Kidney glomerular epithelial cell (primary cell): Measurements from ENCODE around the gene ANXA5.

Experiments used
- DNase-seq: peaks from one replicate; lab custom pipeline; 2025; lab: John Stamatoyannopoulos, UW

The ANXA5 gene

GRCh38 chr4:121712001-121712651 lies 15.3 kb upstream of the ANXA5 start:
- no peak for DNase-seq

- DNase-seq = peak; percentile 89
Measured at GRCh38 chr4:121711263-121712000, 14.7 kb upstream of the ANXA5 start.

- DNase-seq = no peak
Measured at GRCh38 chr4:121709766-121710405, 13.1 kb upstream of the ANXA5 start.

- no peak for DNase-seq
Measured at GRCh38 chr4:121707344-121707743, 10.6 kb upstream of the ANXA5 start.

GRCh38 chr4:121706595-121707021 lies 9.8 kb upstream of the ANXA5 start:
- DNase-seq = no peak

GRCh38 chr4:121705521-121705920 lies 8.7 kb upstream of the ANXA5 start:
- no peak for DNase-seq

- no peak for DNase-seq
Measured at GRCh38 chr4:121702136-121702535, 5.4 kb upstream of the ANXA5 start.

GRCh38 chr4:121701263-121701662 lies 4.5 kb upstream of the ANXA5 start:
- no peak for DNase-seq

GRCh38 chr4:121698236-121698671 lies 1.5 kb upstream of the ANXA5 start:
- DNase-seq = no peak

- peak; percentile 47 for DNase-seq
Measured at GRCh38 chr4:121697564-121697963, 784 bp upstream of the ANXA5 start.

GRCh38 chr4:121696170-121696580 lies 605 bp downstream of the ANXA5 start:
- DNase-seq = peak; percentile 58

- no peak for DNase-seq
Measured at GRCh38 chr4:121693886-121694285, 2.9 kb downstream of the ANXA5 start.

- DNase-seq = no peak
Measured at GRCh38 chr4:121693450-121693849, 3.3 kb downstream of the ANXA5 start.

GRCh38 chr4:121692261-121692660 lies 4.5 kb downstream of the ANXA5 start:
- DNase-seq = no peak

GRCh38 chr4:121690001-121690400 lies 6.8 kb downstream of the ANXA5 start:
- peak; percentile 77 for DNase-seq

- no peak for DNase-seq
Measured at GRCh38 chr4:121688701-121689100, 8.1 kb downstream of the ANXA5 start.

- no peak for DNase-seq
Measured at GRCh38 chr4:121688261-121688660, 8.5 kb downstream of the ANXA5 start.

- DNase-seq = no peak
Measured at GRCh38 chr4:121686255-121686654, 10.5 kb downstream of the ANXA5 start.

- DNase-seq = no peak
Measured at GRCh38 chr4:121685257-121685656, 11.5 kb downstream of the ANXA5 start.

GRCh38 chr4:121684561-121684960 lies 12.2 kb downstream of the ANXA5 start:
- DNase-seq = no peak

- DNase-seq = no peak
Measured at GRCh38 chr4:121684016-121684415, 12.8 kb downstream of the ANXA5 start.

GRCh38 chr4:121680571-121680970 lies 16.2 kb downstream of the ANXA5 start:
- no peak for DNase-seq

- DNase-seq = no peak
Measured at GRCh38 chr4:121679951-121680350, 16.8 kb downstream of the ANXA5 start.
